Spleen (tissue), 11 donors: ENCODE data around the gene UBE2U. TPM values are rescaled to one million over a fixed set of nuclear protein-coding genes. Genes with fewer than 3 reads are reported as not detected.

ENCODE experiments used
- DNase-seq: peaks from one replicate; pipeline ENCODE4 v3.0.0-alpha.2; 2020
- H3K27ac ChIP-seq, 8 donors: fragments of 200-600 bp; sonication (generic) in 7 of 8; 1 replicate in 4 of 8; 2 replicates in 4 of 8; pipeline versions ENCODE4 v1.5.0 to v1.8.0; 2016 to 2021; ENCODE audit warnings: inconsistent platforms in 4 of 8, mild to moderate bottlenecking in 4 of 8, moderate library complexity in 1 of 8
- H3K27me3 ChIP-seq, 7 donors: fragments of 200-600 bp; sonication (generic) in 6 of 7; replicated peaks in 1 of 7; 1 replicate in 4 of 7; 2 replicates in 3 of 7; pipeline versions ENCODE4 v1.5.0 to v1.8.0; 2016 to 2021; ENCODE audit warnings: inconsistent platforms in 3 of 7, mild to moderate bottlenecking in 1 of 7
- H3K36me3 ChIP-seq, 6 donors: fragments of 200-600 bp; sonication (generic) in 5 of 6; 1 replicate in 4 of 6; 2 replicates in 2 of 6; pipeline versions ENCODE4 v1.5.0 to v1.8.0; 2016 to 2021; ENCODE audit warnings: inconsistent platforms in 2 of 6
- H3K4me1 ChIP-seq, 6 donors: fragments of 200-600 bp; sonication (generic) in 5 of 6; 1 replicate in 3 of 6; 2 replicates in 3 of 6; pipeline versions ENCODE4 v1.5.0 to v1.8.0; 2016 to 2021; ENCODE audit warnings: inconsistent platforms in 3 of 6
- H3K4me3 ChIP-seq, 8 donors: fragments of 200-600 bp; sonication (generic) in 7 of 8; 1 replicate in 4 of 8; 2 replicates in 4 of 8; pipeline versions ENCODE4 v1.5.0 to v1.8.0; 2016 to 2021; ENCODE audit warnings: inconsistent platforms in 4 of 8, mild to moderate bottlenecking in 4 of 8, moderate library complexity in 2 of 8
- H3K9me3 ChIP-seq, 8 donors: fragments of 200-600 bp; sonication (generic) in 7 of 8; 1 replicate in 4 of 8; 2 replicates in 4 of 8; pipeline versions ENCODE4 v1.5.0 to v1.8.0; 2016 to 2021; ENCODE audit warnings: inconsistent platforms in 4 of 8
- CTCF ChIP-seq, 11 experiments: fragments of 200-600 bp in 7 of 11; fragments of 450-650 bp in 4 of 11; sonication (generic) in 4 of 11; IDR thresholded peaks in 8 of 11; conservative IDR thresholded peaks in 3 of 11; 1 replicate in 7 of 11; 2 replicates in 4 of 11; pipeline versions ENCODE4 v1.4.0 to v1.8.0; 2016 to 2021; ENCODE audit warnings: antibody characterized with exemption in 11 of 11, inconsistent platforms in 4 of 11, mild to moderate bottlenecking in 1 of 11
- POLR2A ChIP-seq, 3 donors: fragments of 450-650 bp; IDR thresholded peaks; one replicate each; pipeline ENCODE4 v1.5.1; 2017; ENCODE audit warnings: antibody characterized with exemption in 3 of 3, mild to moderate bottlenecking in 1 of 3
- POLR2AphosphoS5 ChIP-seq, 3 donors: sonication (generic); formaldehyde crosslinking; IDR thresholded peaks; one replicate each; pipeline ENCODE4 v1.5.1; 2017; ENCODE audit warnings: antibody characterized with exemption in 3 of 3
- WGBS, 5 donors: extraction: QIAGEN DNeasy Blood & Tissue Kit in 3 of 5; methylation state at CpG; one replicate each; pipeline versions ENCODE4 v1.1.5 to v1.1.7; 2013 to 2018; 5-methylcytosine and 5-hydroxymethylcytosine counted together
- intact Hi-C: fragments of 100-400 bp; cut with DNase I; formaldehyde crosslinking; loops from one replicate; pipeline ENCODE4 v1.15.0; 2023; ENCODE audit warnings: low total_unique reads
- polyA plus RNA-seq, 3 donors: library from polyadenylated mRNA; stranded (reverse); fragments of 200-250 nt; gene quantifications; one replicate each; pipeline ENCODE4 v1.2.1, GENCODE V29; 2013
- total RNA-seq, 7 donors: library from RNA; depleted of rRNA in 3 of 7; stranded (reverse); fragments of >200 nt in 3 of 7; fragmentation: NEBNext Ultra II Directional in 4 of 7; extraction: Animal tissue kit (Norgen Biotek cat#: 25700) in 4 of 7; gene quantifications; one replicate each; pipeline versions ENCODE4 v1.1.0 to v1.2.1, GENCODE V29; 2016 to 2021
- donor health status: healthy with polysubstance abuse.
- donor health status: DM: no; HTN: no; CAD: no; lungs with moderate emphysema.
- donor health status: DM: no; HTN: no; CAD: no.
- donor health status: Bipolar disorder and iron deficiency.
- donor health status: healthy.
- donor health status: DM: no; HTN: no; CAD: no.
- donor health status: DM: yes; HTN: yes; CAD: no.

Gene UBE2U
- total and polyA plus RNA-seq, 10 donors: not detected

- Histone ChIP-seq H3K4me3 (no peak overlapping the region), H3K27ac (no peak overlapping the region), H3K9me3 (no peaks in the 10 kb centered on the region), H3K27me3 (no peaks in the 10 kb centered on the region), H3K4me1 (no peaks in the 10 kb centered on the region), H3K36me3 (peaks cover 0 to 8% (median 0%) of the 10 kb centered on the region in 6 donors)
- DNase-seq: no peak
- 71 to 100% (median 100%) methylated on average over 1 of the region's 1 CpG for WGBS, 5 donors
- intact Hi-C loops: no loop called here
- TF ChIP-seq CTCF (IDR thresholded peaks at IDR 0.05 in 8 of 11, conservative IDR thresholded peaks at IDR 0.05 in 3 of 11): no peak
- no peak for TF ChIP-seq POLR2A (IDR thresholded peaks at IDR 0.05)
- TF ChIP-seq POLR2AphosphoS5 (IDR thresholded peaks at IDR 0.05): no peak
Observed at GRCh38 chr1:64162804-64163203, 40.6 kb upstream of the UBE2U start.

- H3K27me3 ChIP-seq: no peaks in the 10 kb centered on the region
- no peaks in the 10 kb centered on the region for H3K4me1 ChIP-seq
- no peak overlapping the region for H3K4me3 ChIP-seq
- peaks cover 0 to 8% (median 0%) of the 10 kb centered on the region in 6 donors for H3K36me3 ChIP-seq
- DNase-seq: no peak
- intact Hi-C loops: no loop called here
- no peak overlapping the region for H3K27ac ChIP-seq
- no peak for TF ChIP-seq POLR2A (IDR thresholded peaks at IDR 0.05)
- TF ChIP-seq CTCF (IDR thresholded peaks at IDR 0.05 in 8 of 11, conservative IDR thresholded peaks at IDR 0.05 in 3 of 11): no peak
- TF ChIP-seq POLR2AphosphoS5 (IDR thresholded peaks at IDR 0.05): no peak
- 79 to 91% (median 86%) methylated on average over 4 of the region's 4 CpGs for WGBS, 5 donors
- no peaks in the 10 kb centered on the region for H3K9me3 ChIP-seq
Observed at GRCh38 chr1:64163431-64163830, 40.0 kb upstream of the UBE2U start.

GRCh38 chr1:64163970-64164369 lies 39.5 kb upstream of the UBE2U start:
- intact Hi-C loops: no loop called here
- H3K27ac ChIP-seq: no peak overlapping the region
- H3K36me3 ChIP-seq: peaks cover 0 to 8% (median 0%) of the 10 kb centered on the region in 6 donors
- H3K4me3 ChIP-seq: no peak overlapping the region
- no peaks in the 10 kb centered on the region for H3K27me3 ChIP-seq
- no peaks in the 10 kb centered on the region for H3K4me1 ChIP-seq
- DNase-seq: no peak
- H3K9me3 ChIP-seq: no peaks in the 10 kb centered on the region
- WGBS, 5 donors: 65 to 97% (median 78%) methylated on average over 1 of the region's 1 CpG
- TF ChIP-seq POLR2AphosphoS5 (IDR thresholded peaks at IDR 0.05): no peak
- TF ChIP-seq POLR2A (IDR thresholded peaks at IDR 0.05): no peak
- no peak for TF ChIP-seq CTCF (IDR thresholded peaks at IDR 0.05 in 8 of 11, conservative IDR thresholded peaks at IDR 0.05 in 3 of 11)

- no peak for TF ChIP-seq CTCF (IDR thresholded peaks at IDR 0.05 in 8 of 11, conservative IDR thresholded peaks at IDR 0.05 in 3 of 11)
- no peak for TF ChIP-seq POLR2AphosphoS5 (IDR thresholded peaks at IDR 0.05)
- TF ChIP-seq POLR2A (IDR thresholded peaks at IDR 0.05): no peak
- intact Hi-C loops: no loop called here
- H3K27ac ChIP-seq: no peak overlapping the region
Observed at GRCh38 chr1:64166629-64167028, 36.8 kb upstream of the UBE2U start.

More at GRCh38 chr1:64166629-64167028, 36.8 kb upstream of the UBE2U start:
- WGBS, 5 donors: 73 to 88% (median 86%) methylated on average over 3 of the region's 3 CpGs
- Histone ChIP-seq H3K4me1 (peaks cover 0 to 5% (median 2%) of the 10 kb centered on the region in 6 donors), H3K36me3 (no peaks in the 10 kb centered on the region), H3K4me3 (no peak overlapping the region), H3K9me3 (no peaks in the 10 kb centered on the region), H3K27me3 (no peaks in the 10 kb centered on the region)
- DNase-seq: no peak
